ENCODE data around the gene EFCAB5. TPM values are rescaled to one million over a fixed set of nuclear protein-coding genes. Genes with fewer than 3 reads are reported as not detected.

The EFCAB5 gene
- total and polyA plus RNA-seq, 2 of the 13 experiments (the other 11 are each of a cell fraction or from before 2014, with no cell fraction given) = 0.15 TPM; not detected in 1

DNA sequence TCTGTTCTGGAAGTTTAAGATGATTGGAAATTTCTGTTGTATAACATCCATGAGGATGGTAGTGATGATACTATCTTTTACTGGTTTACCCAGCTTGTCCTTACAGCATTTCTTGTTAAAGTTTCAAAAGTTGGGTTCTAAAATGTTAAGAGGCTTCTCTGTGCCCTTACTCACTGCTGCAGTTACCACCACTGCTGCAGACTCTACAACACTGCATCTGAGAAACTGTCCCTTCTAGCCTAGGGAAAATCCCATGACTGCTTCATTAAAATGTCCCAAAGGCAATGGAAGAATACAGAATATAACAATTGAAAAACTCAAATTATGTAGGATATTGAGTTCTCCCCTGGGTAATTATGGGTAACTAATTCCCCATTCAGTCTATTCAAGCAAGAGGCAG is 171.4 kb downstream of the EFCAB5 start:
- ChIA-PET POLR2A (interaction anchor here (2.6 kb wide), 1 partner anchor 8 kb away, joined by 8 read pairs; no protein-coding TSS in a partner anchor), CTCF (ENCODE audit: low intra/inter-chr PET ratio, low total read pairs) (no interaction called here)
- Histone ChIP-seq H3K4me1 (ENCODE audit: insufficient read depth, low read length) (peaks cover 13% of the 10 kb centered on the region), H3K9ac (ENCODE audit: insufficient read depth, low read depth, low read length) (no peak overlapping the region), H2AFZ (ENCODE audit: low read length) (no peak overlapping the region), H3K4me3 (replicated peaks in 1 of 3; ENCODE audit: insufficient read depth in 1 of 3, low read depth in 2 of 3, low read length in 3 of 3) (no peak overlapping the region), H3K36me3 (replicated peaks in 1 of 2; ENCODE audit: control insufficient read depth in 1 of 2, insufficient read depth in 2 of 2, low read length in 2 of 2) (no peaks in the 10 kb centered on the region), H3K9me3 (ENCODE audit: low read length) (no peaks in the 10 kb centered on the region), H3K27ac (ENCODE audit: extremely low read length, insufficient read depth, low read length) (no peak overlapping the region), H3K79me2 (ENCODE audit: insufficient read depth, low read length) (peaks cover 12% of the 10 kb centered on the region), H3K4me2 (ENCODE audit: low read depth, low read length) (peak overlapping the region; percentile 16; the same call in 1 of the 2 replicates), H4K20me1 (ENCODE audit: insufficient read depth, low read length) (no peaks in the 10 kb centered on the region), H3K27me3 (ENCODE audit: control insufficient read depth in 1 of 2, insufficient read depth in 2 of 2, low read length in 2 of 2) (peaks cover 0 to under 1% of the 10 kb centered on the region in 2 experiments; a peak in 1 of 5 replicates)
- no peak for FAIRE-seq
- no peak for DNase-seq (ENCODE audit: low spot score)
- intact Hi-C loops (cut with micrococcal nuclease; ENCODE audit: unreplicated experiment) (no loop called here), in situ Hi-C loops (cut with HindIII; ENCODE audit: extremely low pct_ligation_motif_present, low pct_unique_long_range_greater_than_20kb) (no loop called here)
- TF ChIP-seq ZNF616 (CRISPR knock-in tag; IDR thresholded peaks at IDR 0.05; ENCODE audit: low read depth) = no peak
- no peak for TF ChIP-seq TRIM24 (CRISPR knock-in tag; IDR thresholded peaks at IDR 0.05)
- TF ChIP-seq ZNF337 (CRISPR knock-in tag; IDR thresholded peaks at IDR 0.05; ENCODE audit: borderline replicate concordance, low read depth) = no peak
- no peak for TF ChIP-seq ZBTB7B (CRISPR knock-in tag; IDR thresholded peaks at IDR 0.05)
- TF ChIP-seq, protein P1, sequence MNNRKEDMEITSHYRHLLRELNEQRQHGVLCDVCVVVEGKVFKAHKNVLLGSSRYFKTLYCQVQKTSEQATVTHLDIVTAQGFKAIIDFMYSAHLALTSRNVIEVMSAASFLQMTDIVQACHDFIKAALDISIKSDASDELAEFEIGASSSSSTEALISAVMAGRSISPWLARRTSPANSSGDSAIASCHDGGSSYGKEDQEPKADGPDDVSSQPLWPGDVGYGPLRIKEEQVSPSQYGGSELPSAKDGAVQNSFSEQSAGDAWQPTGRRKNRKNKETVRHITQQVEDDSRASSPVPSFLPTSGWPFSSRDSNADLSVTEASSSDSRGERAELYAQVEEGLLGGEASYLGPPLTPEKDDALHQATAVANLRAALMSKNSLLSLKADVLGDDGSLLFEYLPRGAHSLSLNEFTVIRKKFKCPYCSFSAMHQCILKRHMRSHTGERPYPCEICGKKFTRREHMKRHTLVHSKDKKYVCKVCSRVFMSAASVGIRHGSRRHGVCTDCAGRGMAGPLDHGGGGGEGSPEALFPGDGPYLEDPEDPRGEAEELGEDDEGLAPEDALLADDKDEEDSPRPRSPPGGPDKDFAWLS (CRISPR knock-in tag; IDR thresholded peaks at IDR 0.05; ENCODE audit: borderline replicate concordance) = no peak
- no peak for TF ChIP-seq KLF11 (CRISPR knock-in tag; IDR thresholded peaks at IDR 0.05)
- ATAC-seq = no peak
- no TSS peak for BruUV-seq (replicated peaks)

DNA sequence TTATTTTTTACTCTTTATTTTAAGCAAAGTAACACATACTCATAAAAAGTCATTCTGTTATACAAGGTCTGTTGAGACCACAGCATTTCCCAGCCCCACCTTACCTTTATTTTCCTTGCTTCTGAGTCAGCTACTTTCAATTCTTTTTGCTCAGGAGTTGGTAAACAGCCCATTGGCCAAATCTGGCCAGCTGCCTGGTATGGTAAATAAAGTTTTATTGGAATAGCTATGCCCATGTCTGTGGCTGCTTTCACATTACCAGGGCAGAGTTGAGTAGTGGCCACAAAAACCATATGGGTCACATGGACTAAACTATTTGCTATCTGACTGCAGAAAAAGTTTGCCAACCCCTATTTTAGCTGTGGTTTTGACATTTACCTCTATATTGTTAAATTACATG is 171.8 kb downstream of the EFCAB5 start:
- ATAC-seq = no peak
- no peak for FAIRE-seq
- no peak overlapping the region for H2AFZ ChIP-seq (ENCODE audit: low read length)
- H3K27ac ChIP-seq (ENCODE audit: extremely low read length, insufficient read depth, low read length) = no peak overlapping the region
- peak; percentile 13 for DNase-seq (ENCODE audit: low spot score)
- no peaks in the 10 kb centered on the region for H3K36me3 ChIP-seq (replicated peaks in 1 of 2; ENCODE audit: control insufficient read depth in 1 of 2, insufficient read depth in 2 of 2, low read length in 2 of 2)
- no TSS peak for BruUV-seq (replicated peaks)
- H3K79me2 ChIP-seq (ENCODE audit: insufficient read depth, low read length) = peaks cover 16% of the 10 kb centered on the region
- H4K20me1 ChIP-seq (ENCODE audit: insufficient read depth, low read length) = no peaks in the 10 kb centered on the region
- in situ Hi-C loops (cut with HindIII; ENCODE audit: extremely low pct_ligation_motif_present, low pct_unique_long_range_greater_than_20kb) = no loop called here
- no peak overlapping the region for H3K4me3 ChIP-seq (replicated peaks in 1 of 3; ENCODE audit: insufficient read depth in 1 of 3, low read depth in 2 of 3, low read length in 3 of 3)
- peaks cover 16% of the 10 kb centered on the region for H3K4me1 ChIP-seq (ENCODE audit: insufficient read depth, low read length)
- intact Hi-C loops (cut with micrococcal nuclease; ENCODE audit: unreplicated experiment) = no loop called here
- peak overlapping the region; percentile 16; the same call in 1 of the 2 replicates for H3K4me2 ChIP-seq (ENCODE audit: low read depth, low read length)
- ChIA-PET POLR2A (interaction anchor here (2.6 kb wide), 1 partner anchor 8 kb away, joined by 8 read pairs; no protein-coding TSS in a partner anchor), CTCF (ENCODE audit: low intra/inter-chr PET ratio, low total read pairs) (no interaction called here)
- H3K9ac ChIP-seq (ENCODE audit: insufficient read depth, low read depth, low read length) = no peak overlapping the region
- no peaks in the 10 kb centered on the region for H3K9me3 ChIP-seq (ENCODE audit: low read length)
- H3K27me3 ChIP-seq (ENCODE audit: control insufficient read depth in 1 of 2, insufficient read depth in 2 of 2, low read length in 2 of 2) = no peaks in the 10 kb centered on the region; a peak in 1 of 5 replicates
- TF ChIP-seq, protein P2, sequence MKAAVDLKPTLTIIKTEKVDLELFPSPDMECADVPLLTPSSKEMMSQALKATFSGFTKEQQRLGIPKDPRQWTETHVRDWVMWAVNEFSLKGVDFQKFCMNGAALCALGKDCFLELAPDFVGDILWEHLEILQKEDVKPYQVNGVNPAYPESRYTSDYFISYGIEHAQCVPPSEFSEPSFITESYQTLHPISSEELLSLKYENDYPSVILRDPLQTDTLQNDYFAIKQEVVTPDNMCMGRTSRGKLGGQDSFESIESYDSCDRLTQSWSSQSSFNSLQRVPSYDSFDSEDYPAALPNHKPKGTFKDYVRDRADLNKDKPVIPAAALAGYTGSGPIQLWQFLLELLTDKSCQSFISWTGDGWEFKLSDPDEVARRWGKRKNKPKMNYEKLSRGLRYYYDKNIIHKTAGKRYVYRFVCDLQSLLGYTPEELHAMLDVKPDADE (CRISPR knock-in tag; IDR thresholded peaks at IDR 0.05) = no peak
- TF ChIP-seq IRF2 (CRISPR knock-in tag; IDR thresholded peaks at IDR 0.05) = peak; percentile 52; the same call in 1 of the 2 replicates
